OCI-LY3 (cell line): ENCODE data around the gene MYL5.

Experiments used
- H2AFZ ChIP-seq: fragments of 200-600, 300-600 bp; shearing (Covaris generic); 2 replicates; pipeline ENCODE4 v1.6.0; 2014; ENCODE audit warnings: antibody characterized with exemption, low read depth, low read length
- H3K27ac ChIP-seq: fragments of 200-600, 300-600 bp; sonication (generic); 2 replicates; pipeline ENCODE4 v1.5.1; 2014; ENCODE audit warnings: mild to moderate bottlenecking, low read length, moderate library complexity, mixed read lengths
- H3K27me3 ChIP-seq: fragments of 200-600, 300-600 bp; sonication (generic); 2 replicates; pipeline ENCODE4 v1.6.1; 2014; ENCODE audit warnings: low read depth, low read length, mixed read lengths
- H3K36me3 ChIP-seq: fragments of 200-600, 300-600 bp; sonication (generic); replicated peaks from 2 replicates; pipeline ENCODE3; 2014; ENCODE audit warnings: low read depth, low read length, mixed read lengths
- H3K4me1 ChIP-seq: fragments of 300-600, 200-600 bp; sonication (generic); 2 replicates; pipeline ENCODE4 v1.6.1; 2014; ENCODE audit warnings: low read length, mixed read lengths
- H3K4me2 ChIP-seq: fragments of 200-600, 300-600 bp; sonication (generic); 2 replicates; pipeline ENCODE4 v1.6.1; 2014; ENCODE audit warnings: low read length, mixed read lengths
- H3K4me3 ChIP-seq: fragments of 300-600, 200-600 bp; sonication (generic); 2 replicates; pipeline ENCODE4 v1.5.1; 2014; ENCODE audit warnings: antibody characterized with exemption, mild to moderate bottlenecking, low read length, moderate library complexity
- H3K79me2 ChIP-seq: fragments of 300-600, 200-600 bp; shearing (Covaris generic); 2 replicates; pipeline ENCODE4 v1.6.1; 2014; ENCODE audit warnings: mild to moderate bottlenecking, low read length, mixed read lengths
- H3K9ac ChIP-seq: fragments of 300-600, 200-600 bp; shearing (Covaris generic); 2 replicates; pipeline ENCODE4 v1.6.0; 2014; ENCODE audit warnings: mild to moderate bottlenecking, low read length, moderate library complexity
- H3K9me3 ChIP-seq: fragments of 200-600, 300-600 bp; shearing (Covaris generic); 2 replicates; pipeline ENCODE4 v1.6.1; 2014; ENCODE audit warnings: low read length, mixed read lengths; ENCODE audit not compliant: insufficient read depth
- H4K20me1 ChIP-seq: fragments of 200-600, 300-600 bp; sonication (generic); 2 replicates; pipeline ENCODE4 v1.6.1; 2016; ENCODE audit warnings: low read length, mixed read lengths; ENCODE audit not compliant: insufficient read depth
- EZH2phosphoT487 ChIP-seq: fragments of 200-600 bp; shearing (Covaris generic); IDR thresholded peaks from 2 replicates; pipeline ENCODE4 v1.6.1; 2018; ENCODE audit warnings: antibody characterized with exemption, mixed run types, low read depth
- TF ChIP-seq, protein P1 (sequence below): fragments of 200-600, 300-600 bp; sonication (generic); IDR thresholded peaks from 2 replicates; pipeline ENCODE4 v1.5.1; 2014; ENCODE audit warnings: antibody characterized with exemption, low read length, low read depth

The MYL5 gene

DNA sequence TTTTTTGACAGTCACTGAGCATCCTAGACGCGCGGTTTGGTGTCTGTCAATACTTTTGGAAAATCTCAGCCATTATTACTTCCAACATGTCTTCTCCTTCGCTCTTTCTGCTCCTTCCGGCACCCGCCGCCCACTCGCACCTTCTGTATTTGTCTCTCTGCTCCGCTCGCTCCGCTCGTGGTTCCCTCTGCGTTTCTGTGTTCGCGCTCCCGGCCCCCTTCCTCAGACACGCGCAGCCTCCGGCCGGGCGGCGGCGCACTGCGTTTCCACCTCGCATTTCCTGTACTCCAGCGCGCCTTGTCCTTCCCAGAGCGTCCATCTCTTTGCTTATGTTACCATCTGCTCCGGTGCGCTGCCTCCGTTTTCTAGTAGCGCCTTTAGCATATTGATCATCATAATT, 27.9 kb upstream of the MYL5 start:
- H3K4me2 ChIP-seq = no peak overlapping the region
- H3K9me3 ChIP-seq = no peaks in the 10 kb centered on the region; the same call in 1 of the 2 replicates
- H3K79me2 ChIP-seq = no peaks in the 10 kb centered on the region
- H4K20me1 ChIP-seq = no peaks in the 10 kb centered on the region
- no peaks in the 10 kb centered on the region for H3K27me3 ChIP-seq
- H3K36me3 ChIP-seq = no peaks in the 10 kb centered on the region
- H3K4me1 ChIP-seq = no peaks in the 10 kb centered on the region
- H3K27ac ChIP-seq = no peak overlapping the region
- no peak overlapping the region for H3K9ac ChIP-seq
- no peak overlapping the region for H2AFZ ChIP-seq
- H3K4me3 ChIP-seq = no peak overlapping the region
- TF ChIP-seq EZH2phosphoT487 = no peak
- TF ChIP-seq, protein P1, sequence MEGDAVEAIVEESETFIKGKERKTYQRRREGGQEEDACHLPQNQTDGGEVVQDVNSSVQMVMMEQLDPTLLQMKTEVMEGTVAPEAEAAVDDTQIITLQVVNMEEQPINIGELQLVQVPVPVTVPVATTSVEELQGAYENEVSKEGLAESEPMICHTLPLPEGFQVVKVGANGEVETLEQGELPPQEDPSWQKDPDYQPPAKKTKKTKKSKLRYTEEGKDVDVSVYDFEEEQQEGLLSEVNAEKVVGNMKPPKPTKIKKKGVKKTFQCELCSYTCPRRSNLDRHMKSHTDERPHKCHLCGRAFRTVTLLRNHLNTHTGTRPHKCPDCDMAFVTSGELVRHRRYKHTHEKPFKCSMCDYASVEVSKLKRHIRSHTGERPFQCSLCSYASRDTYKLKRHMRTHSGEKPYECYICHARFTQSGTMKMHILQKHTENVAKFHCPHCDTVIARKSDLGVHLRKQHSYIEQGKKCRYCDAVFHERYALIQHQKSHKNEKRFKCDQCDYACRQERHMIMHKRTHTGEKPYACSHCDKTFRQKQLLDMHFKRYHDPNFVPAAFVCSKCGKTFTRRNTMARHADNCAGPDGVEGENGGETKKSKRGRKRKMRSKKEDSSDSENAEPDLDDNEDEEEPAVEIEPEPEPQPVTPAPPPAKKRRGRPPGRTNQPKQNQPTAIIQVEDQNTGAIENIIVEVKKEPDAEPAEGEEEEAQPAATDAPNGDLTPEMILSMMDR = no peak

DNA sequence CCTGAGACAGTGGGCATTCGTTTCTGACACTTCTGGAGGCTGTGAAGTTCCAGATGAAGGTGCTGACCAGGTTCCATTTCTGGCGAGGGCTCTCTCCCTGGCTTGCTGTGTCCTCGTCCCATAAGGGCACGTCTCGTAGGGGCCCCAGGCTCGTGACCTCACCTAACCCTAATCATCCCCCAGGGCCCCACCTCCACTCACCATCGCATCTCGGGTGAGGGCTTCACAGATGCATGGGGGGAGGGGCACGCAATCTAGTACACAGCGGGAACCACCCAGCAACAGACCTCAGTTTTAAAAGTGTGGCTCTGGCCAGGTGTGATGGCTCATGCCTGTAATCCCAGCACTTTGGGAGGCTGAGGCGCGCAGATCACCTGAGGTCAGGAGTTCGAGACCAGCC, 26.9 kb upstream of the MYL5 start:
- Histone ChIP-seq H3K27me3 (no peaks in the 10 kb centered on the region), H3K27ac (no peak overlapping the region), H3K4me3 (no peak overlapping the region), H3K79me2 (no peaks in the 10 kb centered on the region), H4K20me1 (no peaks in the 10 kb centered on the region), H3K4me1 (no peaks in the 10 kb centered on the region), H3K9me3 (no peaks in the 10 kb centered on the region; the same call in 1 of the 2 replicates), H3K9ac (no peak overlapping the region), H2AFZ (no peak overlapping the region), H3K36me3 (no peaks in the 10 kb centered on the region), H3K4me2 (no peak overlapping the region)
- TF ChIP-seq EZH2phosphoT487 = no peak
- TF ChIP-seq, protein P1 = no peak

DNA sequence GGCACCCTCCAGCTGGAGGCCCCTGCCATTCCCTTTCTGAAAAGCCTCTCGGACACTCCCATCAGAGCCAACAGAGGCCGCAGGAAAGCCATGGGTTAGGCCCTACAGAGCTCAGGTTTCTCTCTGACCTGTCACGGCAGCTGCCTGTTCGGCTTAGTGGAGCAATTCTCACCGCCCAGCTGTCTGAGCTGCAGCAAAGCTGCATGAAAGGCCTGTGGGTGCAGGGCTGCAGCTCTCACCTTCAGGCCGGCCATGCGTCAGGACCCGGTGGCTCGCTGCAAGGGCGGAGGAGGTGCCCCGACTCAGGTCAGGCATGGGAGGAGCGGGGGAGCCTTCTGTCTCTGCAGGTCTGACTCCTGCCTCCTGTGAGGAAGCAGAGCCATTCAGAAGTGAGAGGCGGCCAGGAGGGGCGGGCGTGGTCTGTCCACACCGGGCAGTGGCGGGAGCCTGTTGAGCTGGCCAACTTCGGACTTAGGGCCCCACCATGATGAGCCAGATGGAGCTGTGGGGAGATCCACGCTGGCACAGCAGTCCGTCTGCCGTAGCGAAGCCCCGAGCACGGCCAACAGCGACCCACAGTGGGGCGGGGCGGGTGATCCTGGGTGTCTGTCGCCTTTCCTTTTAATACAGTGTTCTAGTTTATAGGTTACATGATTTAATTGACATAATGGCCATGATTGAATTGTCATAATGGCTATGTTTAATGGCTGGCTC, 25.6 kb upstream of the MYL5 start:
- TF ChIP-seq EZH2phosphoT487 = no peak
- TF ChIP-seq, protein P1 = no peak

DNA sequence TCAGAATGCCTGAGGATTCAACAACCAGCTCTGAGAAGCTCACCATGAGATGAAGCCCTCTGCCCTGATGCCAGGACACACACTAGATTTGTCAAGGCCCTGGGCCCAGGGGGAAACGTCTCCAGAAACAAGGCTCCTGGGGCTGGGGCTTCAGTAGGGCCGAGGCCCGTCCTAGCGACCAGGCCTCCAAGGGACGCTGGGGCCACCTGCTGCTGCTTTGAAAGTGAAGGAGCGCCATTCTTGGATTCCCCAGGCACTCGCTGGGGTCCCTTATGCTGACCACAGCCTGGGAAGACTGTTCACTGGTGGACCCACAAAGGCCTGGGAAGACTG, 25.1 kb upstream of the MYL5 start:
- Histone ChIP-seq H4K20me1 (no peaks in the 10 kb centered on the region), H3K27ac (no peak overlapping the region), H3K9ac (no peak overlapping the region), H3K36me3 (no peaks in the 10 kb centered on the region), H3K79me2 (no peaks in the 10 kb centered on the region), H3K9me3 (no peaks in the 10 kb centered on the region; the same call in 1 of the 2 replicates), H3K27me3 (no peaks in the 10 kb centered on the region), H3K4me1 (no peaks in the 10 kb centered on the region), H3K4me2 (no peak overlapping the region), H2AFZ (no peak overlapping the region), H3K4me3 (no peak overlapping the region)
- TF ChIP-seq, protein P1 = no peak
- no peak for TF ChIP-seq EZH2phosphoT487

More for the DNA sequence above, 25.6 kb upstream of the MYL5 start:
- Histone ChIP-seq H3K4me1 (no peaks in the 10 kb centered on the region), H3K9me3 (no peaks in the 10 kb centered on the region; the same call in 1 of the 2 replicates), H3K4me2 (no peak overlapping the region), H3K27me3 (no peaks in the 10 kb centered on the region), H4K20me1 (no peaks in the 10 kb centered on the region), H3K79me2 (no peaks in the 10 kb centered on the region), H2AFZ (no peak overlapping the region), H3K36me3 (no peaks in the 10 kb centered on the region), H3K9ac (no peak overlapping the region), H3K27ac (no peak overlapping the region), H3K4me3 (no peak overlapping the region)
